Activated naive CD4-positive, alpha-beta T cell treated with anti-CD3 and anti-CD28 coated beads for 36 hours (primary cell): Measurements from ENCODE around the gene MINPP1. TPM values are rescaled to one million over a fixed set of nuclear protein-coding genes. Genes with fewer than 3 reads are reported as not detected.
A peak's percentile ranks its signal among the peaks of the same experiment; 100 is the strongest.
"Not testable (repeated sequence)": the region's sequence is repeated elsewhere in the genome, so short reads cannot be mapped to it uniquely, and the experiment has no call there.

Experiments
- CTCF ChIA-PET: fragments of 350-600 bp; sonication (Branson Sonifier 250); formaldehyde crosslinking; loops from one replicate; lab custom pipeline; 2021; ENCODE audit warnings: antibody characterized with exemption; lab: Charles Lee
- DNase-seq: peaks from one replicate; pipeline ENCODE4 v3.0.0-alpha.2; 2020
- H3K27ac Mint-ChIP-seq: one replicate; pipeline ENCODE4 v1.8.0; 2021; ENCODE audit warnings: mild to moderate bottlenecking, mixed read lengths
- H3K27me3 Mint-ChIP-seq: one replicate; pipeline ENCODE4 v1.8.0; 2021; ENCODE audit warnings: low read depth, mixed read lengths
- H3K36me3 Mint-ChIP-seq: one replicate; pipeline ENCODE4 v1.8.0; 2021; ENCODE audit warnings: low read depth, mixed read lengths
- H3K4me1 Mint-ChIP-seq: one replicate; pipeline ENCODE4 v1.8.0; 2021; ENCODE audit warnings: low read depth, mixed read lengths
- H3K4me3 Mint-ChIP-seq: one replicate; pipeline ENCODE4 v1.8.0; 2021; ENCODE audit warnings: mild to moderate bottlenecking, moderate library complexity, mixed read lengths
- H3K9me3 Mint-ChIP-seq: one replicate; pipeline ENCODE4 v1.8.0; 2021; ENCODE audit warnings: mixed read lengths
- intact Hi-C: fragments of 100-400 bp; cut with micrococcal nuclease; formaldehyde crosslinking; loops from one replicate; pipeline ENCODE4 v1.15.1; 2023
- total RNA-seq, 2 experiments: library from RNA; stranded (reverse); gene quantifications; one replicate each; pipeline ENCODE4 v1.2.3, GENCODE V29; 2021

The MINPP1 gene, protein sequence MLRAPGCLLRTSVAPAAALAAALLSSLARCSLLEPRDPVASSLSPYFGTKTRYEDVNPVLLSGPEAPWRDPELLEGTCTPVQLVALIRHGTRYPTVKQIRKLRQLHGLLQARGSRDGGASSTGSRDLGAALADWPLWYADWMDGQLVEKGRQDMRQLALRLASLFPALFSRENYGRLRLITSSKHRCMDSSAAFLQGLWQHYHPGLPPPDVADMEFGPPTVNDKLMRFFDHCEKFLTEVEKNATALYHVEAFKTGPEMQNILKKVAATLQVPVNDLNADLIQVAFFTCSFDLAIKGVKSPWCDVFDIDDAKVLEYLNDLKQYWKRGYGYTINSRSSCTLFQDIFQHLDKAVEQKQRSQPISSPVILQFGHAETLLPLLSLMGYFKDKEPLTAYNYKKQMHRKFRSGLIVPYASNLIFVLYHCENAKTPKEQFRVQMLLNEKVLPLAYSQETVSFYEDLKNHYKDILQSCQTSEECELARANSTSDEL
- 1 to 10 TPM; 5.3 to 5.8 TPM for total RNA-seq

DNA sequence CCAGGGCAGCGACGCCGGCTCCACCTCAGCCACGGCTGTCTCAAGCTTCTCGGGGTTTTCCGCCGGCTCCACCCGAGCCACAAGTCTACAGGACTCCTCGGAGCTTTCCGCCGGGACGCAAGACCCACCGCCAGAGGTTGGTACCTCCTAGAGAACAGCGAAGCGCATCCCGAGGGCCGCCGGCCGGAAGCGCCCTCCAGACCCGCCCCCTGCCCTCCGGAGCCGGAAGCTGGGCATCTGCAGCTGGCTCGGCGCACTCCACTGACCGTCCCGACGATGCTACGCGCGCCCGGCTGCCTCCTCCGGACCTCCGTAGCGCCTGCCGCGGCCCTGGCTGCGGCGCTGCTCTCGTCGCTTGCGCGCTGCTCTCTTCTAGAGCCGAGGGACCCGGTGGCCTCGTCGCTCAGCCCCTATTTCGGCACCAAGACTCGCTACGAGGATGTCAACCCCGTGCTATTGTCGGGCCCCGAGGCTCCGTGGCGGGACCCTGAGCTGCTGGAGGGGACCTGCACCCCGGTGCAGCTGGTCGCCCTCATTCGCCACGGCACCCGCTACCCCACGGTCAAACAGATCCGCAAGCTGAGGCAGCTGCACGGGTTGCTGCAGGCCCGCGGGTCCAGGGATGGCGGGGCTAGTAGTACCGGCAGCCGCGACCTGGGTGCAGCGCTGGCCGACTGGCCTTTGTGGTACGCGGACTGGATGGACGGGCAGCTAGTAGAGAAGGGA lies at the start of gene MINPP1:
Gene MINPP1 (plus strand): TSS at position 254 of the 726 bp plus-strand sequence. CDS start 23 bp downstream, at position 277.
- peaks cover 38% of the 10 kb centered on the region for H3K4me1 Mint-ChIP-seq
- intact Hi-C loops = loop anchor here (2.0 kb wide), 1 partner anchor 302 kb away; no protein-coding TSS in a partner anchor
- H3K27me3 Mint-ChIP-seq = no peaks in the 10 kb centered on the region

DNA sequence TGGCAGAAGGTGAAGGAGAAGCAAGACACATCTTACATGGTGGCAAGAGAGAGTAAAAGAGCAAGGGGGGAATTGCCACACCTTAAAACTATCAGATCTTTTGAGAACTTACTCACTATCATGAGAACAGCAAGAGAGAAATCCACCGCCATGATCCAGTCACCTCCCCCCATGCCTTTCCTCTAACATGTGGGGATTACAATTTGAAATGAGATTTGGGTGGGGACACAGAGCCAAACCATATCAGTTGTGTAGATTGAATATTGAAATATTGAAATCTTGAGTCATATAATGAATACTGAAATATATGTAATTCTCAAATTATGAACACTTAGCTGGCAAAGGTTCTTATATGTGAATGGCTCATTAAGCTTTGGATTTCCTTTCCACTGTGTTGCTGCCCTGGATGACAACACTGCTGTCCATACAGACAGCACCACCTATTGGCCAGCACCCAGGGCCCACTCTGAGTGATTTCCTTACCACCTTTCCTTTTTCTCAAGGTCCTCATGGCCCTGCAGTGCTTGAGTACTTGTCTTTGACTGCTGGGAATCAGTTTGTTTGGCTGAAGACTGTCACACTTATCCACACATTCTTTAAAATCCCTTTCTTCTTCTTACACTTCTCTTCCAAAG lies 48.0 kb upstream of the MINPP1 start:
- H3K27me3 Mint-ChIP-seq, intact Hi-C loops, H3K27ac Mint-ChIP-seq, H3K9me3 Mint-ChIP-seq, H3K36me3 Mint-ChIP-seq, DNase-seq, H3K4me1 Mint-ChIP-seq, CTCF ChIA-PET, H3K4me3 Mint-ChIP-seq: not testable (repeated sequence)

More for the DNA sequence above, at the start of gene MINPP1:
- no peaks in the 10 kb centered on the region for H3K9me3 Mint-ChIP-seq
- peak; percentile 87 for DNase-seq
- peak within 1 kb of the TSS; percentile 48 for H3K27ac Mint-ChIP-seq
- CTCF ChIA-PET = interaction anchor here (0.6 to 1.8 kb wide), 9 partner anchors 11 to 1110 kb away, joined by 3 to 5 read pairs (median 4); partner anchors contain the start of gene ATAD1
- peak within 1 kb of the TSS; percentile 89 for H3K4me3 Mint-ChIP-seq
- H3K36me3 Mint-ChIP-seq = peaks cover 2% of the 10 kb centered on the region

DNA sequence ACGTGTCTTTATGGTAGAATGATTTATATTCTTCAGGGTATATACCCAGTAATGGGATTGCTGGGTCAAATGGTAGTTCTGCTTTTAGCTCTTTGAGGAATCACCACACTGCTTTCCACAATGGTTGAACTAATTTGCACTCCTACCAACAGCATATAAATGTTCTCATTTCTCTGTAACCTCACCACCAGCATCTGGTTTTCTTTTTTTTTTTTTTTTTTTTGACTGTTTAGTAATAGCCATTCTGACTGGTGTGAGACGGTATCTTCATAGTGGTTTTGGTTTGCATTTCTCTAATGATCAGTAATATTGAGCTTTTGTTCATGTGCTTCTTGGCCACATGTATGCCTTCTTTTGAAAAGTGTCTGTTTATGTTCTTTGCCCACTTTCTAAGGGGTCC lies 42.9 kb upstream of the MINPP1 start:
- CTCF ChIA-PET, DNase-seq, H3K36me3 Mint-ChIP-seq, H3K27me3 Mint-ChIP-seq, H3K4me1 Mint-ChIP-seq, H3K9me3 Mint-ChIP-seq, H3K27ac Mint-ChIP-seq, intact Hi-C loops, H3K4me3 Mint-ChIP-seq: not testable (repeated sequence)

DNA sequence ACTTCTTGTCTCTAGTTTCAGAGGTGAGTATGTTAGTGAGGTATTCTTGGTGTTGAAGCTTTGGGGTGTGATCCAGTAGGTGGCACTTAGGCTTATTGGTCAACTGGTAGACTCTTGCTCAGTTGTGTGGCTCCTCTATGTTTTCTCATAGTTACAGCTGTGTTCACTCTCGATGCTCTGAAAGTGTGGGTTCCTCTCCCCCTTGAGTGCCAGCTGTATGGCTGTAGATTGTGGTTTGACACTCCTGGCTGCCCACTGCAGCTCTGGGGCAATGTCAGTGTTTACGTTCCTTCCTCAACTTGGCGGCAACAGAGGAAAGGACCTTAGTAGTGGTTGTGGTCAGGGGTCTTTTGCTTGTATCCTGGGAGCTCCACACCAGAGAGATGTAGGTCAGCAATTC lies 37.8 kb upstream of the MINPP1 start:
- H3K27me3 Mint-ChIP-seq, H3K9me3 Mint-ChIP-seq, H3K4me1 Mint-ChIP-seq, H3K36me3 Mint-ChIP-seq, H3K27ac Mint-ChIP-seq, DNase-seq, H3K4me3 Mint-ChIP-seq, intact Hi-C loops, CTCF ChIA-PET: not testable (repeated sequence)

DNA sequence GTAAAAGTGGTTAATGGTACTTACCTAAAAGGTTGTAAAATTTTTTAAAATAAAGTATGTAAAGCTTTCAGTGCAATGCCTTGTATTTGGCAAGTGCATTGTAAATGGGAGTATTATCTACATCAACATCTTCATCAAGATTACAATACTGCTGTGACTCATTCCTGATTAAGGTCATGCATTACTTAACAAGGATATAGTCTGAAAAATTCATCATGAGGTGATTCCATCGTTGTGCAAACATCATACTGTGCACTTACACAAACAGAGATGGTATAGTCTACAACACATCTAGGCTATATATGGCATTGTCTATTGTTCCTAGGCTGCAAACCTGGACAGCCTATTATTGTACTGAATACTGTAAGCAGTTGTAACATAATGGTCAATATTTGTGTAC lies 16.0 kb upstream of the MINPP1 start:
- H3K27ac Mint-ChIP-seq, CTCF ChIA-PET, H3K36me3 Mint-ChIP-seq, H3K4me3 Mint-ChIP-seq, H3K4me1 Mint-ChIP-seq, intact Hi-C loops, H3K9me3 Mint-ChIP-seq, H3K27me3 Mint-ChIP-seq, DNase-seq: not testable (repeated sequence)

DNA sequence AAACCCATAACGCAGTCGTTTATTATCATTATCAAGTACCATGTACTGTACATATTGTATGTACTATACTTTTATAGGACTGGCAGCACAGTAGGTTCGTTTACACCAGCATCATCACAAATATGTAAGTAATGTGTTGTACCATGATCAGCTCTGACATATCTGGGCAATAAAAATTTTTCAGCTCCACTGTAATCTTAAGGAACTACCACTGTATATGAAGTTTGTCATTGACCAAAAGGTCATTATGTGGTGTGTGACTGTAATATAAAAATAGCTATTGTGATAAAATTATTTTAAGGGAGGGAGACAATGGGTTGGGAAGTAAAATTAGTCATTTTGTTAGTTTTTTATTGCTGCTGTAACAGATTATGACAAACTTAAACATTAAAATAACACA lies 14.4 kb upstream of the MINPP1 start:
- H3K36me3 Mint-ChIP-seq, H3K9me3 Mint-ChIP-seq, H3K4me1 Mint-ChIP-seq, CTCF ChIA-PET, H3K4me3 Mint-ChIP-seq, DNase-seq, intact Hi-C loops, H3K27ac Mint-ChIP-seq, H3K27me3 Mint-ChIP-seq: not testable (repeated sequence)

DNA sequence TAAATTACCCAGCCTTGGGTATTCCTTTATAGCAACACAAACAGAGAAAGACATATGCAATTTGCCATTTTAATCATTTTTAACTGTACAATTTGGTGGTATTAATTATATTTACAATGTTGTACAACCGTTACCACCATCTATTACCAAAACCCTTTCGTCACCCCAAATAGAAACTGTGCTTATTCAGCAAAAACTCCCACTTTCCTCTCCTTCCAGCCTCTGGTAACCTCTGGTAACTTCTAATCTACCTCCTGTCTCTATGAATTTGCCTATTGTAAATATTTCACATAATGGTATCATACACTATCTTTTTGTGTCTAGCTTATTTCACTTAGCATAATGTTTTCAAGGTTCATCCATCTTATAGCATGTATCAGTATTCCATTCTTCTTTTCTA lies 12.2 kb upstream of the MINPP1 start:
- H3K9me3 Mint-ChIP-seq, intact Hi-C loops, H3K36me3 Mint-ChIP-seq, DNase-seq, H3K27me3 Mint-ChIP-seq, H3K27ac Mint-ChIP-seq, CTCF ChIA-PET, H3K4me3 Mint-ChIP-seq, H3K4me1 Mint-ChIP-seq: not testable (repeated sequence)

DNA sequence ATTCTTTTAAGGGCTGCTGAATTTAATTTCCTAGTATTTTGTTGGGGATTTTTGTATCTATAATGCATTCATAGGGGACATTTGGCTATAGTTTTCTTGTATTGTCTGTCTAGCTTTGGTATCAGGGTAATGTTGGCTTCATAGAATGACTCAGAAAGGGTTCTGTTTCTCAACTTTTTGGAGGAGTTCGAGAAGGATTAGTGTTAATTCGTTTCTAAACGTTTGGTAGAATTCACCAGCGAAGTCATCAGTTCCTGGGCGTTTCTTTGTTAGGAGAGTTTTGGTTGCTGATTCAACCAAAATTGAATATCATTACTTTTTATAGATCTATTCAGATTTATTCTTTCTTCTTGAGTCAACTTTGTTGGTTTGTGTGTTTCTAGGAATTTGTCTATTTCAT lies 9.2 kb upstream of the MINPP1 start:
- H3K36me3 Mint-ChIP-seq, H3K4me1 Mint-ChIP-seq, DNase-seq, H3K27me3 Mint-ChIP-seq, CTCF ChIA-PET, H3K27ac Mint-ChIP-seq, H3K9me3 Mint-ChIP-seq, H3K4me3 Mint-ChIP-seq, intact Hi-C loops: not testable (repeated sequence)

DNA sequence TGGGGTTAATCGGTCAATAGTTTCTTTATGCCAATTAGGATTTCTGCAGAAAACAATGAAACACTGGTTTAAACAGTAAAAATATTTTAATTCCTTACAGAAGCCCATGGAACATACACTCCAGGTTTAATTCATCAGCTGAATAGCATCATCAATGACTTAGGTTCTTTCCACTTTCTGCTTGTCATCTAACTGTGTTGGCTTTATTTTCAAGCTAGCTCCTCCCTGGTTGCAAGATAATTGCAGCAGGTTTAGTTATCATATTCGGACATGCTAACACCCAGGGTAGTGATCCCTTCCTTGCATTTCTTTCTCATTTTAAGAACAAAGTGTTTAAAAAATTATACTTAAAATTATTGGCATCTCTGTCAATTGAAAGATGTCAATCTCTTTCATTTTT lies 7.3 kb upstream of the MINPP1 start:
- intact Hi-C loops, H3K4me3 Mint-ChIP-seq, H3K27me3 Mint-ChIP-seq, H3K4me1 Mint-ChIP-seq, H3K36me3 Mint-ChIP-seq, CTCF ChIA-PET, H3K27ac Mint-ChIP-seq, H3K9me3 Mint-ChIP-seq, DNase-seq: not testable (repeated sequence)

DNA sequence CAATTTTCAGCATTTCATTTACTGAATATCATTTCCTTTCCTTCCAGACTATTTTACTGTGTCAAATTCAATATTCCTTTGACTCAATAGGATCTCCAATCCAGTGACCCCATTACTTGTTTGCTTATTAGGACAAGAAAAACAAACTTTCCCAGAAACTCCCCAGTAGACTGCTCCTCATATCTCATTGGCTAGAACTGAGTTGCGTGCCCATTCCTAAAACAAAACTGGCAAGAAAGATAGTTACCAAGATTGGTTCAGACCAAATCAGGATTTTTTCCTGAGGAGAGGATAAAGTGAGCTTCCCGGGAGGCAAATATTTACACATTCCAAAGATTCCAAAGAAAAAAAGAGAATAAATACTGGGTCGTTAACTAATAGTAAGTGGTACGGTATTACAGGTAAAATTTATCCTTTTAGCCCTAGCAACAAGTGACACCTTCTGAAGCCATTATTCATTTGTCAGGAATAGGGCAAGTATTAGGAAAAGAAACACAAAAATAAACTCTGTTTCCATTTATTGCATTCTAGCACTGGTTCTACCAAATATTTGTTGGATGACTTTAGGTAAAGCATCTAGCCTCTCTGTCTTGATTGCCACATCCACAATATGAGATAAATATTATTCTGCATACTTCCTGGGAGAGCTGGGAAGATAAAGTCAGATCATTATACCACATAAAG lies 6.4 kb upstream of the MINPP1 start:
- H3K4me3 Mint-ChIP-seq, intact Hi-C loops: not testable (repeated sequence)

DNA sequence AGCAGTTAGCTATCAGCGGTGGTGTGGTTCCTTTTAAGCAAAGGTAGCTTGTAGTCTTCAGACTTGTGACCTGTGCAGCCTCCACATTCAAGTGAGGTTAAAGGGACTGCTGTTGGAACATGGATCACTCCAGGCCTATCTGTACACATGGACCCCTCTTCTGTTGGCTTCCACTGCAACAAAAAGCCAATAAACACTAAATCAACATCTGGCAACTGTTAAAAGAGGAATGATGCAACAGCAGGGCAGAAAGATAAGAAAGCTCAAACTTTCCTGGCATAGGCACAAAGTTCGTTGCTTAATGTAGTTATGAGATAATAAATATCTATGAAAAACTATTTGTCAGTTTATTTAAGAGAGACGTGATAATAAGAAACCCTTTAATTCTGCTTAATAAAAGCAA lies 4.0 kb upstream of the MINPP1 start:
- H3K27ac Mint-ChIP-seq = no peak overlapping the region
- CTCF ChIA-PET = interaction anchor here (0.7 kb wide), 1 partner anchor 1092 kb away, joined by 3 read pairs; no protein-coding TSS in a partner anchor
- H3K4me3 Mint-ChIP-seq = no peak overlapping the region
- H3K36me3 Mint-ChIP-seq = no peaks in the 10 kb centered on the region
- DNase-seq = no peak
- intact Hi-C loops = no loop called here
- H3K27me3 Mint-ChIP-seq = peaks cover 6% of the 10 kb centered on the region
- no peaks in the 10 kb centered on the region for H3K9me3 Mint-ChIP-seq
- peaks cover 10% of the 10 kb centered on the region for H3K4me1 Mint-ChIP-seq

More for the DNA sequence above, 6.4 kb upstream of the MINPP1 start:
- DNase-seq, H3K9me3 Mint-ChIP-seq, H3K36me3 Mint-ChIP-seq, H3K4me1 Mint-ChIP-seq, H3K27me3 Mint-ChIP-seq, CTCF ChIA-PET, H3K27ac Mint-ChIP-seq: not testable (repeated sequence)

DNA sequence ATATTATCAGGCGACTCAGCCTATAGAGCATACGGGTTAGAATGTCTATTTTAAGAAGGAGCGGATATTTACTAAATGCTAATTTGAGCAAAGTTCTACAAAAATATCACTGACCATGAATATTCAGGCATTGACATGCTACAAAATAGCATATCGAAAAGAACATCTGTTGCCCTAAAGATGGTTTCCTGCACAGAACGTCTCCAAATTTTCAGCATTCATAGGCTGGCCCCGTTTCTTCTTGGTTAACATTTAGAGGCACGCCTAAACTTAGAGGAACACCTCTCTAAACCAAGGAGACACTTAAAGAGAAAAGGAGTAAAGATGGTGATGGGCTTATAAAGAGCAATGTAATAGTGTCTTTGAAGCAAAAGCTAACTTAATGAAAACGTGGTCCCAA lies 1.3 kb upstream of the MINPP1 start:
- Mint-ChIP-seq H3K4me1 (peaks cover 32% of the 10 kb centered on the region), H3K27ac (no peak overlapping the region), H3K27me3 (no peaks in the 10 kb centered on the region), H3K36me3 (no peaks in the 10 kb centered on the region), H3K9me3 (no peaks in the 10 kb centered on the region), H3K4me3 (peak overlapping the region; percentile 18)
- CTCF ChIA-PET = interaction anchor here (0.5 to 1.1 kb wide), 4 partner anchors 21 to 784 kb away, joined by 3 to 5 read pairs (median 4); no protein-coding TSS in a partner anchor
- DNase-seq = no peak
- intact Hi-C loops = no loop called here
